Mucosa of rectum (tissue), 2 donors: ENCODE measurements around the gene AADACL3.

Experiments used
- H3K27ac ChIP-seq, 2 donors: one replicate each; pipeline ENCODE4 v1.7.0; 2013; ENCODE audit warnings: inconsistent platforms in 2 of 2, low read depth in 2 of 2, low read length in 2 of 2
- H3K27me3 ChIP-seq, 2 donors: one replicate each; pipeline ENCODE4 v1.7.0; 2013; ENCODE audit warnings: low read length in 2 of 2; ENCODE audit not compliant: control insufficient read depth in 2 of 2, insufficient read depth in 2 of 2
- H3K36me3 ChIP-seq, 2 donors: one replicate each; pipeline ENCODE4 v1.7.0; 2013; ENCODE audit warnings: low read length in 2 of 2; ENCODE audit not compliant: control insufficient read depth in 2 of 2, insufficient read depth in 2 of 2
- H3K4me1 ChIP-seq, 2 donors: one replicate each; pipeline ENCODE4 v1.7.0; 2013; ENCODE audit warnings: low read length in 2 of 2, mild to moderate bottlenecking in 1 of 2; ENCODE audit not compliant: control insufficient read depth in 2 of 2, insufficient read depth in 2 of 2
- H3K4me3 ChIP-seq, 2 donors: one replicate each; pipeline ENCODE4 v1.7.0; 2013; ENCODE audit warnings: low read length in 2 of 2
- H3K9ac ChIP-seq, 2 donors: one replicate each; pipeline ENCODE4 v1.7.0; 2013; ENCODE audit warnings: low read length in 2 of 2, low read depth in 1 of 2, mild to moderate bottlenecking in 1 of 2
- H3K9me3 ChIP-seq, 2 donors: one replicate each; pipeline ENCODE4 v1.7.0; 2013; ENCODE audit warnings: low read length in 2 of 2; ENCODE audit not compliant: control insufficient read depth in 2 of 2
- donor health status: healthy.
- donor health status: Normal muscosa, but diverticular disease.

Gene AADACL3

DNA sequence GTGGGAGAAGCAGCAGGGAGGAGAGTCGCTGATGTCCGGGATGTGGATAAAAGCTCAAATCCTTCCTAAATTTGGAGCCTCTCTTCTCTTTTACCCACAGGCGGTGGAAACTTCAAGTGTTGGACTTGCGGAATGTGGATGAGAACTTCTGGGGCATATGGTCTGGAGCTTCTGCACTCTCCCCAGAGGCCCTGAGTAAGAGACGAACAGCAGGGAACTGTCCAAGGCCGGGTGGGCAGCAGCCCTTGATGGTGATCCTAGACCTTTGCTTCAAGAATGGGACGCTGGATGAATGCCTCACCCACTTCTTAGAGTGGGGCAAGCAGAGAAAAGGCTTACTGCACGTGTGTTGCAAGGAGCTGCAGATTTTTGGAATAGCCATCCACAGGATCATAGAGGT lies 59.5 kb downstream of the AADACL3 start:
- Histone ChIP-seq H3K4me3 (no peak overlapping the region), H3K27me3 (no peaks in the 10 kb centered on the region), H3K4me1 (no peaks in the 10 kb centered on the region), H3K27ac (no peak overlapping the region), H3K9me3 (no peaks in the 10 kb centered on the region), H3K36me3 (no peaks in the 10 kb centered on the region), H3K9ac (no peak overlapping the region)

DNA sequence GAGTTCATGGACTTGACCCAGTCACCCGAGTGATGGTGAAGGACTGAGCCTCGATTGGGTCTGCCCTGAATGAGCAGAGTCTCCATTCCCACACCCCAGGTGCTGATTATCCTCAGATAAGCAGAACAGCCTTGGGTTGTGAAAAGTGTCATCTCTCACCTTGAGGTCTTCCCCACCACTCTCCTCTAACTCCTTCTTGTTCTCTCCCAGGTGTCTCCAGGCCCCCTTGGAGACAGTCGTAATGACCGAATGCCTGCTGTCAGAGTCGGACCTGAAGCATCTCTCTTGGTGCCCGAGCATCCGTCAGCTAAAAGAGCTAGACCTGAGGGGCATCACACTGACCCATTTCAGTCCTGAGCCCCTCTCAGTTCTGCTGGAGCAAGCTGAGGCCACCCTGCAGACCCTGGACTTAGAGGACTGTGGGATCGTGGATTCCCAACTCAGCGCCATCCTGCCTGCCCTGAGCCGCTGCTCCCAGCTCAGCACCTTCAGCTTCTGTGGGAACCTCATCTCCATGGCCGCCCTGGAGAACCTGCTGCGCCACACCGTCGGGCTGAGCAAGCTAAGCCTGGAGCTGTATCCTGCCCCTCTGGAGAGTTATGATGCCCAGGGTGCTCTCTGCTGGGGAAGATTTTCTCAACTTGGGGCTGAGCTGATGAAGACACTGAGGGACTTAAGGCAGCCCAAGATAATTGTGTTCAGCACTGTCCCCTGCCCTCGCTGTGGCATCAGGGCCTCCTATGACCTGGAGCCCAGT lies 61.1 kb downstream of the AADACL3 start:
- Histone ChIP-seq H3K9ac (no peak overlapping the region), H3K9me3 (no peaks in the 10 kb centered on the region), H3K4me3 (no peak overlapping the region), H3K27ac (no peak overlapping the region), H3K4me1 (no peaks in the 10 kb centered on the region), H3K27me3 (no peaks in the 10 kb centered on the region), H3K36me3 (no peaks in the 10 kb centered on the region)
